ENCODE data around the gene FCN2. TPM values are rescaled to one million over a fixed set of nuclear protein-coding genes. Genes with fewer than 3 reads are reported as not detected.

The FCN2 gene
- total RNA-seq, 1 donor = not detected

- Histone ChIP-seq H3K9me3 (ENCODE audit: low read depth, low read length) (no peaks in the 10 kb centered on the region), H2AFZ (ENCODE audit: low read length) (no peak overlapping the region), H3K4me3 (ENCODE audit: insufficient read depth, low read length) (no peak overlapping the region), H3K4me2 (ENCODE audit: insufficient read depth, low read length) (no peak overlapping the region), H4K20me1 (ENCODE audit: insufficient read depth, low read length) (no peaks in the 10 kb centered on the region), H3K79me2 (ENCODE audit: insufficient read depth, low read length) (no peaks in the 10 kb centered on the region), H3K4me1 (ENCODE audit: insufficient read depth, low read length) (no peaks in the 10 kb centered on the region), H3K36me3 (ENCODE audit: insufficient read depth, low read length) (no peaks in the 10 kb centered on the region), H3K27ac (ENCODE audit: low read depth, low read length) (no peak overlapping the region), H3K27me3 (ENCODE audit: insufficient read depth, low read length) (peaks cover 6% of the 10 kb centered on the region)
- DNase-seq (ENCODE audit: insufficient read length, low spot score, missing footprints) = no peak
- TF ChIP-seq CTCF (IDR thresholded peaks at IDR 0.05; ENCODE audit: extremely low read depth, low read depth, low read length) = no peak
Measured at GRCh38 chr9:134885001-134885678, 4.5 kb downstream of the FCN2 start.

GRCh38 chr9:134885679-134886412, 5.2 kb downstream of the FCN2 start:
- H3K9me3 ChIP-seq (ENCODE audit: low read depth, low read length) = no peaks in the 10 kb centered on the region
- no peak overlapping the region for H3K4me2 ChIP-seq (ENCODE audit: insufficient read depth, low read length)
- peaks cover 4% of the 10 kb centered on the region for H3K27me3 ChIP-seq (ENCODE audit: insufficient read depth, low read length)
- no peaks in the 10 kb centered on the region for H3K79me2 ChIP-seq (ENCODE audit: insufficient read depth, low read length)
- no peak for TF ChIP-seq CTCF (IDR thresholded peaks at IDR 0.05; ENCODE audit: extremely low read depth, low read depth, low read length)
- H3K27ac ChIP-seq (ENCODE audit: low read depth, low read length) = no peak overlapping the region
- no peak for DNase-seq (ENCODE audit: insufficient read length, low spot score, missing footprints)
- H3K4me3 ChIP-seq (ENCODE audit: insufficient read depth, low read length) = no peak overlapping the region
- no peaks in the 10 kb centered on the region for H3K4me1 ChIP-seq (ENCODE audit: insufficient read depth, low read length)
- no peak overlapping the region for H2AFZ ChIP-seq (ENCODE audit: low read length)
- no peaks in the 10 kb centered on the region for H3K36me3 ChIP-seq (ENCODE audit: insufficient read depth, low read length)
- no peaks in the 10 kb centered on the region for H4K20me1 ChIP-seq (ENCODE audit: insufficient read depth, low read length)

GRCh38 chr9:134886413-134886913, 5.9 kb downstream of the FCN2 start:
- Histone ChIP-seq H3K27me3 (ENCODE audit: insufficient read depth, low read length) (peaks cover 4% of the 10 kb centered on the region), H3K27ac (ENCODE audit: low read depth, low read length) (no peak overlapping the region), H3K79me2 (ENCODE audit: insufficient read depth, low read length) (no peaks in the 10 kb centered on the region), H2AFZ (ENCODE audit: low read length) (no peak overlapping the region), H3K4me3 (ENCODE audit: insufficient read depth, low read length) (no peak overlapping the region), H3K9me3 (ENCODE audit: low read depth, low read length) (no peaks in the 10 kb centered on the region), H3K36me3 (ENCODE audit: insufficient read depth, low read length) (no peaks in the 10 kb centered on the region), H4K20me1 (ENCODE audit: insufficient read depth, low read length) (no peaks in the 10 kb centered on the region), H3K4me1 (ENCODE audit: insufficient read depth, low read length) (no peaks in the 10 kb centered on the region), H3K4me2 (ENCODE audit: insufficient read depth, low read length) (no peak overlapping the region)
- DNase-seq (ENCODE audit: insufficient read length, low spot score, missing footprints) = no peak
- TF ChIP-seq CTCF (IDR thresholded peaks at IDR 0.05; ENCODE audit: extremely low read depth, low read depth, low read length) = no peak

- Histone ChIP-seq H3K36me3 (ENCODE audit: insufficient read depth, low read length) (no peaks in the 10 kb centered on the region), H3K4me2 (ENCODE audit: insufficient read depth, low read length) (no peak overlapping the region), H3K4me3 (ENCODE audit: insufficient read depth, low read length) (no peak overlapping the region), H3K79me2 (ENCODE audit: insufficient read depth, low read length) (no peaks in the 10 kb centered on the region), H3K4me1 (ENCODE audit: insufficient read depth, low read length) (no peaks in the 10 kb centered on the region), H4K20me1 (ENCODE audit: insufficient read depth, low read length) (no peaks in the 10 kb centered on the region), H2AFZ (ENCODE audit: low read length) (no peak overlapping the region), H3K27me3 (ENCODE audit: insufficient read depth, low read length) (peaks cover 4% of the 10 kb centered on the region), H3K9me3 (ENCODE audit: low read depth, low read length) (no peaks in the 10 kb centered on the region), H3K27ac (ENCODE audit: low read depth, low read length) (no peak overlapping the region)
- no peak for DNase-seq (ENCODE audit: insufficient read length, low spot score, missing footprints)
- no peak for TF ChIP-seq CTCF (IDR thresholded peaks at IDR 0.05; ENCODE audit: extremely low read depth, low read depth, low read length)
Measured at GRCh38 chr9:134887219-134887618, 6.6 kb downstream of the FCN2 start.

Measured in osteoblast (primary cell).